Measurements from ENCODE around the gene ADCY6.
"Not testable (repeated sequence)": the region's sequence is repeated elsewhere in the genome, so short reads cannot be mapped to it uniquely, and the experiment has no call there.

Gene ADCY6

DNA sequence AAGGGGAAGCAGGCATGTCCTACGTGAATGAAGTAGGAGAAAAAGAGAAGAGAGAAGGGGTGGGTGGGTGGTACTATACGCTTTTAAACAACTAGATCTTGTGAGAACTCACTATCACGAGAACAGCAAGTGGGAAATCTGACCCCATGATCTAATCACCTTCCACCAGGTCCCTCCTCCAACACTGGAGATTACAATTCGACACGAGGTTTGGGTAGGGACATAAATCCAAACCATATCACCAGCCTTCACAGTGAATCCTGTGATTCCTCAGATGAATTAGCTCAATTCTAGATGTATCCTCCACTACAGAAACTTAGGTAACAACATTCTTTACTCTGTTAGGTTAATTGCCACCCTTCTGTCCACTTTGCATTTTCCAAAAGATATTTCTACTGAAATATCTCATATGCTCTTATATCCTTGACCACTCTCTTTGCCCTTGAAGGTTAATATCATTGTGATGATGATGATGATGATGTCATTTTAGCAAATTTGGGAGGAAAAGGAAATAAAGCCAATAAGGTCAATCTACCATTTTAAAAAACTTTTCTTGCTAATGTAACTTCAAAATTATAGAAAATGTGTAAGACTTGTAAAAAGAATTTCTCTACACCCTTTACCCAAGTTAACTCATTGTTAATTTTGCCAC, 49.1 kb downstream of the ADCY6 start:
- CTCF ChIA-PET: no interaction called here
- DNase-seq (ENCODE audit: low spot score): no peak
- POLR2A ChIA-PET (ENCODE audit: low non-redundant PET): no interaction called here
- H3K27ac ChIP-seq: no peak overlapping the region
- TF ChIP-seq, protein P1, sequence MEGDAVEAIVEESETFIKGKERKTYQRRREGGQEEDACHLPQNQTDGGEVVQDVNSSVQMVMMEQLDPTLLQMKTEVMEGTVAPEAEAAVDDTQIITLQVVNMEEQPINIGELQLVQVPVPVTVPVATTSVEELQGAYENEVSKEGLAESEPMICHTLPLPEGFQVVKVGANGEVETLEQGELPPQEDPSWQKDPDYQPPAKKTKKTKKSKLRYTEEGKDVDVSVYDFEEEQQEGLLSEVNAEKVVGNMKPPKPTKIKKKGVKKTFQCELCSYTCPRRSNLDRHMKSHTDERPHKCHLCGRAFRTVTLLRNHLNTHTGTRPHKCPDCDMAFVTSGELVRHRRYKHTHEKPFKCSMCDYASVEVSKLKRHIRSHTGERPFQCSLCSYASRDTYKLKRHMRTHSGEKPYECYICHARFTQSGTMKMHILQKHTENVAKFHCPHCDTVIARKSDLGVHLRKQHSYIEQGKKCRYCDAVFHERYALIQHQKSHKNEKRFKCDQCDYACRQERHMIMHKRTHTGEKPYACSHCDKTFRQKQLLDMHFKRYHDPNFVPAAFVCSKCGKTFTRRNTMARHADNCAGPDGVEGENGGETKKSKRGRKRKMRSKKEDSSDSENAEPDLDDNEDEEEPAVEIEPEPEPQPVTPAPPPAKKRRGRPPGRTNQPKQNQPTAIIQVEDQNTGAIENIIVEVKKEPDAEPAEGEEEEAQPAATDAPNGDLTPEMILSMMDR (conservative IDR thresholded peaks at IDR 0.05; ENCODE audit: low read depth): no peak

GRCh38 chr12:48736456-48736855, 52.4 kb downstream of the ADCY6 start:
- CTCF ChIA-PET: interaction anchor here (1.2 kb wide), 1 partner anchor 17 kb away, joined by 5 read pairs; no protein-coding TSS in a partner anchor
- no peak for DNase-seq (ENCODE audit: low spot score)
- H3K27ac ChIP-seq: no peak overlapping the region
- POLR2A ChIA-PET (ENCODE audit: low non-redundant PET): no interaction called here
- TF ChIP-seq, protein P1 (conservative IDR thresholded peaks at IDR 0.05; ENCODE audit: low read depth): no peak

GRCh38 chr12:48728807-48729206, 60.1 kb downstream of the ADCY6 start:
- TF ChIP-seq, protein P1 (conservative IDR thresholded peaks at IDR 0.05; ENCODE audit: low read depth): no peak
- H3K27ac ChIP-seq: no peak overlapping the region
- POLR2A ChIA-PET (ENCODE audit: low non-redundant PET): no interaction called here
- DNase-seq (ENCODE audit: low spot score): no peak
- CTCF ChIA-PET: no interaction called here

- CTCF ChIA-PET; DNase-seq (ENCODE audit: low spot score); POLR2A ChIA-PET (ENCODE audit: low non-redundant PET); H3K27ac ChIP-seq: not testable (repeated sequence)
Measured at GRCh38 chr12:48720737-48721136, 68.2 kb downstream of the ADCY6 start.

DNA sequence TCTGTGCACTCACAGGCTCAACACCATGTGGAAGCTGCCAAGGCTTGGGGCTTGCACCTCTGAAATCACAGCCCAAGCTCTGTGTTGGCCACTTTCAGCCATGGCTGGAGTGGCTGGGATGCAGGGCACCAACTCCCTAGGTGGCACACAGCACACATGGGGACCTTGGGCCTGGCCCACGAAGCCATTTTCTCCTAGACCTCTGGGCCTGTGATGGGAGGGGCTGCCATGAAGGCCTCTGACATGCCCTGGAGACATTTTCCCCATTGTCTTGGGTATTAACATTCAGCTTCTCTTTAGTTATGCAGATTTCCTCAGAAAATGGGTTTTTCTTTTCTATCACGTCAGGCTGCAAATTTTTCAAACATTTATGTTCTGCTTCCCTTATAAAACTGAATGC, 68.7 kb downstream of the ADCY6 start:
- CTCF ChIA-PET; H3K27ac ChIP-seq; DNase-seq (ENCODE audit: low spot score); POLR2A ChIA-PET (ENCODE audit: low non-redundant PET): not testable (repeated sequence)

DNA sequence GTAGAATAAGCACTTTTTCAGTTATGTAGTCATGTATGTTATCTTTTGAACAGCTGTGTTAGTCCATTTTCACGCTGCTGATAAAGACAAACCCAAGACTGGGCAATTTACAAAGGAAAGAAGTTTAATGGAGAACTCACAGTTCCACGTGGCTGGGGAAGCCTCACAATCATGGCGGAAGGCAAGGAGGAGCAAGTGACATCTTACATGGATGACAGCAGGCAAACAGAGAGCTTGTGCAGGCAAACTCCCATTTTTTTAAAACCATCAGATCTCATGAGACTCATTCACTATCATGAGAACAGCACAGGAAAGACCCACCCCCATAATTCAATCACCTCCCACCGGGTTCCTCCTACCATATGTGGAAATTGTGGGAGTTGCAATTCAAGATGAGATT, 69.9 kb downstream of the ADCY6 start:
- CTCF ChIA-PET: interaction anchor here (0.7 kb wide), 1 partner anchor 193 kb away, joined by 3 read pairs; no protein-coding TSS in a partner anchor
- POLR2A ChIA-PET (ENCODE audit: low non-redundant PET); H3K27ac ChIP-seq; DNase-seq (ENCODE audit: low spot score): not testable (repeated sequence)

DNA sequence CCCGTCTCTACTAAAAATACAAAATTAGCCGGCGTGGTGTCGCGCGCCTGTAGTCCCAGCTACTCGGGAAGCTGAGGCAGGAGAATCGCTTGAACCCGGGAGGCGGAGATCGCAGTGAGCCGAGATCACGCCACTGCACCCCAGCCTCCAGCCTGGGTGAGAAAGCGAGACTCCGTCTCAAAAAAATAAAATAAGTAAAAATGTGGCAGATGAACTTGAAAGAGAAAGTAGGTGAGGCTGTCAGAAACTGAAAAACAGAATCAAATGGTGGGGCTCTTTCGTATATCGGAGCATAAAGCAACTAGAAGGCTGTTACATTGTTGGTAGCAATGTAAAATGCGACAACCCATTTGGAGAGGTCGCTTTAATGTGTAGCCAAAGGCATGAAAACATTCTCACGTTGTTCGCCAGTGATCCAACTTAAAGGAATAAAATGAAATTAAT, 71.6 kb downstream of the ADCY6 start:
- TF ChIP-seq, protein P1 (conservative IDR thresholded peaks at IDR 0.05; ENCODE audit: low read depth): no peak
- DNase-seq (ENCODE audit: low spot score): no peak
- ChIA-PET CTCF (no interaction called here), POLR2A (ENCODE audit: low non-redundant PET) (no interaction called here)
- peak overlapping the region; percentile 93 for H3K27ac ChIP-seq

GRCh38 chr12:48716493-48717251, 72.2 kb downstream of the ADCY6 start, which contains the start of gene CCNT1:
TSS of gene CCNT1 (minus strand) at chr12:48716707. CDS start at chr12:48716675, 32 bp downstream.
- ChIA-PET CTCF (interaction anchor here (0.6 kb wide), 1 partner anchor 86 kb away, joined by 4 read pairs; no protein-coding TSS in a partner anchor), POLR2A (ENCODE audit: low non-redundant PET) (interaction anchor here (0.6 kb wide), 1 partner anchor 1400 kb away, joined by 3 read pairs; no protein-coding TSS in a partner anchor)
- peak within 1 kb of the TSS; percentile 93 for H3K27ac ChIP-seq
- TF ChIP-seq, protein P1 (conservative IDR thresholded peaks at IDR 0.05; ENCODE audit: low read depth): no peak
- peak; percentile 100 for DNase-seq (ENCODE audit: low spot score)

Data from RWPE1 (cell line).